PFSK-1 (cell line): ENCODE data around the gene KLHL9.

ENCODE experiments used
- FOXP2 ChIP-seq: optimal IDR thresholded peaks from 2 replicates; pipeline ENCODE3; 2011; ENCODE audit warnings: borderline replicate concordance, control low read depth, inconsistent platforms; ENCODE audit not compliant: insufficient read depth; ENCODE audit errors: extremely low read length, extremely low read depth
- POLR2AphosphoS5 ChIP-seq: IDR thresholded peaks from 2 replicates; pipeline ENCODE4 v1.6.1; 2012; ENCODE audit warnings: low read depth, mild to moderate bottlenecking, control low read depth, low read length, moderate library complexity
- REST ChIP-seq, 2 experiments: IDR thresholded peaks; 2 replicates each; pipeline versions ENCODE4 v1.6.1 to v1.8.0; 2011 to 2012; ENCODE audit warnings: low read depth in 2 of 2, low read length in 2 of 2, control low read depth in 1 of 2, inconsistent platforms in 1 of 2, mild to moderate bottlenecking in 1 of 2, moderate library complexity in 1 of 2; ENCODE audit not compliant: insufficient read depth in 1 of 2
- SIN3A ChIP-seq: IDR thresholded peaks from 2 replicates; pipeline ENCODE4 v1.6.1; 2012; ENCODE audit warnings: mild to moderate bottlenecking, low read length, moderate library complexity, borderline replicate concordance; ENCODE audit not compliant: insufficient read depth
- TAF1 ChIP-seq: IDR thresholded peaks from 2 replicates; pipeline ENCODE4 v1.6.1; 2012; ENCODE audit warnings: low read length, control low read depth, borderline replicate concordance; ENCODE audit not compliant: insufficient read depth

The KLHL9 gene

DNA sequence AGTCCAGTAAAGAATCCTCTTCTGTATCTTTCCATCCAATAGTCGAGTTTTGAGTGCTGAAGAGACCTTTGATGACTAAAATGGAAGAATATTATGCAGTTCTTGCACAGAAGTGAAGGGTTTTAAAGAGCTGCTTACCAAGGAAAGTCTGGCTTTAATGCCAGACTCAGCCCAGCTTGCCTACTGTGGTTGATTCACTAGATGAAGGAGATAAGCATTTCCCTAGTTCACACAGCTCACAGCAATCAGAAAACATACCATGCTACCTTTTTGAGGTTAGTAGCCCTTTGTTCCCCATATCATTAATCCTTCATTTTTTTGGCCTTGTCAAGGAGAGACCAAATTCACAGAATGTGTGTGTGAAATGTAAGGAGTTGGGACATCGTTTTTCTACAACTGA lies 45.4 kb downstream of the KLHL9 start:
- TF ChIP-seq REST (IDR thresholded peaks at IDR 0.05; ENCODE audit: insufficient read depth in 1 of 2, low read depth in 2 of 2, low read length in 2 of 2), result no peak
- no peak for TF ChIP-seq POLR2AphosphoS5
- no peak for TF ChIP-seq SIN3A
- no peak for TF ChIP-seq FOXP2
- TF ChIP-seq TAF1, result no peak

DNA sequence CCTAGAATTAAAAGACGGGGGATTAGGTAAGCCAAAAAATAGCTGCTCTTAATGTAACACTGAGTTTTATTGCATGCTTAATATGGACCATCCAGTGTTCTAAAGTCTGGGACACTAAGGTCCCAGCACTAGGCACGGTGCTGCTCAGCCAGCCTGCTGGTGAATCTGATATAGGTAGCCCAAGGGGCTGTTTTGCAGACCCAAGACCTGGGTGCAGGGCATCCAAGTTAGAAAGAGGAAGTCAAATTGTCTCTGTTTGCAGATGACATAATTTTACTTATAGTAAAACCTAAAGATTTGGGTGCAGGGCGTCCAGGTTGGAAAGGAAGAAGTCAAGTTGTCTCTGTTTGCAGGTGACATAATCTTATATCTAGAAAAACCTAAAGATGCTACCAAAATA lies 47.9 kb downstream of the KLHL9 start:
- TF ChIP-seq SIN3A (no peak), TAF1 (no peak)

- TF ChIP-seq TAF1, result no peak
- TF ChIP-seq FOXP2, result no peak
- TF ChIP-seq POLR2AphosphoS5, result no peak
- no peak for TF ChIP-seq REST (IDR thresholded peaks at IDR 0.05; ENCODE audit: insufficient read depth in 1 of 2, low read depth in 2 of 2, low read length in 2 of 2)
- TF ChIP-seq SIN3A, result no peak
Observed at GRCh38 chr9:21286659-21287058, 48.5 kb downstream of the KLHL9 start.

DNA sequence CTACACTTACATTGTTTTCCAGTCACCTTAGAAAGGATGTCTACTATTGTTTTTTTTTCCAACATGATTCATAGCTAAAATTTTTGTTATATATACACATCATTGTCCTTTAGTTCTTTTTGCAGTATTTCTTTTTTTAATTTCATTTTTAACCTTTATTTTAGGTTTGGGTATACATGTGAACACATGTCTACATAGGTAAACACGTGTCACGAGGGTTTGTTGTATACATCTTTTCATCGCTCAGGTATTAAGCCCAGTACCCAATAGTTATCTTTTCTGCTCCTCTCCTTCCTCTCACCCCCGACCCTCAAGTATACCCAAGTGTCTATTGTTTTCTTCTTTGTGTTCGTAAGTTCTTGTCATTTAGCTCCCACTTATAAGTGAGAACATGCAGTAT lies 49.1 kb downstream of the KLHL9 start:
- TF ChIP-seq SIN3A (no peak), REST (IDR thresholded peaks at IDR 0.05; ENCODE audit: insufficient read depth in 1 of 2, low read depth in 2 of 2, low read length in 2 of 2) (no peak), TAF1 (no peak), POLR2AphosphoS5 (no peak), FOXP2 (no peak)

DNA sequence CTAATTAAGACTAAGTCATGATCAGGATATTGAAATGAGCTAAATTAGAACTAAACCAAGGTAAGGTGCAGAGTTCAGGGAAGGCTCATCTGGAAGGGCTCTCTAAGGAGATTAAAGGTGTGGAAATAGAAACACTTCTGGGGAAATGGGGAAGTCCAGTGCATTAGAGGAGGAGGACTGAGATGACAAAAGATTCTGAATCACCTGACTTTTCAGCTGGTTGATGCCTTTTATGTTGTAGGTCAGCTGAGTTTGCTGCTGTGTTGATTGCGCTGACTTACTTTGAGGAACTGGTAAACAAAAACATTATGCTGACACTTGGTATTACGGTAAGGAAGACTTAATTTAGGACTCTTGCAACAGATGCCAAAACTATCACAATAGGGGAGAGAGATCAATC lies 53.9 kb downstream of the KLHL9 start:
- TF ChIP-seq FOXP2 (no peak), REST (IDR thresholded peaks at IDR 0.05; ENCODE audit: insufficient read depth in 1 of 2, low read depth in 2 of 2, low read length in 2 of 2) (no peak), TAF1 (no peak), POLR2AphosphoS5 (no peak), SIN3A (no peak)
